Hindlimb muscle (tissue), 1 donor: Measurements from ENCODE around the gene VAT1. TPM values are rescaled to one million over a fixed set of nuclear protein-coding genes. Genes with fewer than 3 reads are reported as not detected.

ENCODE experiments used
- DNase-seq: peaks from one replicate; pipeline ENCODE4 v3.0.0-alpha.2; 2013
- polyA plus RNA-seq: library from polyadenylated mRNA; unstranded; fragments of 120-200 nt; gene quantifications from one replicate; pipeline ENCODE4 v1.2.1, GENCODE V29; 2013; ENCODE audit not compliant: insufficient read length

Gene VAT1
- polyA plus RNA-seq, 1 donor, result 68.5 TPM

- no peak for DNase-seq
Measured at GRCh38 chr17:42971589-42971988, 50.6 kb downstream of the VAT1 start.

- DNase-seq, result no peak
Measured at GRCh38 chr17:42969001-42969581, 53.1 kb downstream of the VAT1 start.

GRCh38 chr17:42967925-42968324 lies 54.3 kb downstream of the VAT1 start:
- no peak for DNase-seq

Other genes with a start within 250 kb of the VAT1 start
- gene VPS25, start 248.9 kb downstream of the VAT1 start, polyA plus RNA-seq, result 30.0 TPM
- gene WNK4, start 241.8 kb downstream of the VAT1 start, polyA plus RNA-seq, result 0.19 TPM
- gene COA3, start 223.7 kb downstream of the VAT1 start, polyA plus RNA-seq, result 53.5 TPM
- 0.70 TPM for gene CNTD1, start 223.5 kb downstream of the VAT1 start, polyA plus RNA-seq
- gene BECN1, start 198.1 kb downstream of the VAT1 start, polyA plus RNA-seq, result 49.3 TPM
- 48.1 TPM for gene PSME3, start 189.0 kb downstream of the VAT1 start, polyA plus RNA-seq
- 1.0 TPM for gene AOC2, start 177.8 kb downstream of the VAT1 start, polyA plus RNA-seq
- 27.0 TPM for gene AOC3, start 171.2 kb downstream of the VAT1 start, polyA plus RNA-seq
- not detected for gene G6PC1, start 121.6 kb downstream of the VAT1 start, polyA plus RNA-seq
- 56.9 TPM for gene AARSD1, start 57.9 kb downstream of the VAT1 start, polyA plus RNA-seq
- gene PTGES3L, start 42.3 kb downstream of the VAT1 start, polyA plus RNA-seq, result 69.1 TPM
- gene RUNDC1, start 41.8 kb downstream of the VAT1 start, polyA plus RNA-seq, result 9.6 TPM
- 2,367 TPM for gene RPL27, start 24.0 kb downstream of the VAT1 start, polyA plus RNA-seq
- gene IFI35, start 15.6 kb downstream of the VAT1 start, polyA plus RNA-seq, result 7.2 TPM
- gene RND2, start 2.8 kb upstream of the VAT1 start, polyA plus RNA-seq, result 0.45 TPM
- 9.6 TPM for gene BRCA1, start 103.0 kb upstream of the VAT1 start, polyA plus RNA-seq
- gene NBR1, start 148.8 kb upstream of the VAT1 start, polyA plus RNA-seq, result 59.3 TPM
- 9.5 TPM for gene TMEM106A, start 189.5 kb upstream of the VAT1 start, polyA plus RNA-seq
- gene CCDC200, start 206.2 kb upstream of the VAT1 start, polyA plus RNA-seq, result 11.2 TPM
- 2.1 TPM for gene RNU2-1, start 211.6 kb upstream of the VAT1 start, polyA plus RNA-seq